CD4-positive, alpha-beta T cell (primary cell): ENCODE results near the gene CNTN4. TPM values are rescaled to one million over a fixed set of nuclear protein-coding genes. Genes with fewer than 3 reads are reported as not detected.

Experiments
- ATAC-seq: fragments of 200-7000 bp; cut with Tn5 transposase; one replicate; pipeline ENCODE4 v1.10.0; 2022; ENCODE audit warnings: mild to moderate bottlenecking; ENCODE audit not compliant: poor library complexity
- CTCF ChIA-PET: fragments of 350-600 bp; sonication (Branson Sonifier 250); formaldehyde crosslinking; loops from one replicate; lab custom pipeline; 2021; ENCODE audit warnings: antibody characterized with exemption, inconsistent platforms; lab: Charles Lee
- POLR2A ChIA-PET: fragments of 350-600 bp; sonication (Branson Sonifier 250); formaldehyde crosslinking; loops from one replicate; lab custom pipeline; 2021; ENCODE audit warnings: antibody characterized with exemption, inconsistent platforms; lab: Charles Lee
- DNase-seq, 14 experiments: peaks; one replicate each; pipeline ENCODE4 v3.0.0-alpha.2; 2013 to 2020; ENCODE audit warnings: mixed read lengths in 2 of 14
- H3K27ac ChIP-seq, 2 donors: one replicate each; pipeline versions ENCODE4 v1.5.1 to v1.7.0; 2013; ENCODE audit warnings: low read length in 2 of 2, low read depth in 1 of 2, mild to moderate bottlenecking in 1 of 2
- H3K27me3 ChIP-seq, 2 experiments: 1 replicate in 1 of 2; 2 replicates in 1 of 2; pipeline versions ENCODE4 v1.6.1 to v1.7.0; 2013; ENCODE audit warnings: low read length in 2 of 2, control low read depth in 1 of 2, mild to moderate bottlenecking in 1 of 2, moderate library complexity in 1 of 2; ENCODE audit not compliant: insufficient read depth in 2 of 2, control insufficient read depth in 1 of 2
- H3K36me3 ChIP-seq: one replicate; pipeline ENCODE4 v1.6.1; 2013; ENCODE audit warnings: low read length, control low read depth; ENCODE audit not compliant: insufficient read depth
- H3K4me1 ChIP-seq: one replicate; pipeline ENCODE4 v1.6.1; 2013; ENCODE audit warnings: low read length, control low read depth; ENCODE audit not compliant: insufficient read depth
- H3K4me3 ChIP-seq: one replicate; pipeline ENCODE4 v1.5.1; 2013; ENCODE audit warnings: mild to moderate bottlenecking, low read length, moderate library complexity
- H3K9me3 ChIP-seq, 2 experiments: 1 replicate in 1 of 2; 2 replicates in 1 of 2; pipeline versions ENCODE4 v1.6.1 to v1.7.0; 2013; ENCODE audit warnings: low read length in 2 of 2, mild to moderate bottlenecking in 2 of 2, control low read depth in 1 of 2, moderate library complexity in 1 of 2; ENCODE audit not compliant: control insufficient read depth in 1 of 2, insufficient read depth in 1 of 2
- H3K27ac Mint-ChIP-seq: one replicate; pipeline ENCODE4 v1.8.0; 2020; ENCODE audit warnings: mixed read lengths
- H3K27me3 Mint-ChIP-seq: one replicate; pipeline ENCODE4 v1.8.0; 2021; ENCODE audit warnings: mixed read lengths
- H3K36me3 Mint-ChIP-seq: one replicate; pipeline ENCODE4 v1.8.0; 2021; ENCODE audit warnings: low read depth, mixed read lengths
- H3K4me1 Mint-ChIP-seq: one replicate; pipeline ENCODE4 v1.8.0; 2021; ENCODE audit warnings: low read depth, mixed read lengths
- H3K4me3 Mint-ChIP-seq: one replicate; pipeline ENCODE4 v1.8.0; 2020; ENCODE audit warnings: mild to moderate bottlenecking, mixed read lengths
- H3K9me3 Mint-ChIP-seq: one replicate; pipeline ENCODE4 v1.8.0; 2020; ENCODE audit warnings: mixed read lengths
- intact Hi-C, 2 experiments: fragments of 100-400 bp; cut with DNase I in 1 of 2; cut with micrococcal nuclease in 1 of 2; formaldehyde crosslinking; loops; one replicate each; pipeline versions ENCODE4 v1.15.1 to v1.9.0; 2023 to 2025; cut with DNase I, micrococcal nuclease
- total RNA-seq, 174 experiments: library from RNA in 2 of 174; stranded (reverse) in 2 of 174; gene quantifications; one replicate each; pipeline ENCODE4 v1.2.3 and lab custom pipeline; 2021 to 2026
- TF ChIP-seq, protein P1 (sequence below): fragments of 200-600 bp; IDR thresholded peaks from one replicate; pipeline ENCODE4 v1.8.0; 2022; ENCODE audit warnings: antibody characterized with exemption, mild to moderate bottlenecking

Gene CNTN4
- total RNA-seq, 2 experiments from 2014 or later, result not detected

DNA sequence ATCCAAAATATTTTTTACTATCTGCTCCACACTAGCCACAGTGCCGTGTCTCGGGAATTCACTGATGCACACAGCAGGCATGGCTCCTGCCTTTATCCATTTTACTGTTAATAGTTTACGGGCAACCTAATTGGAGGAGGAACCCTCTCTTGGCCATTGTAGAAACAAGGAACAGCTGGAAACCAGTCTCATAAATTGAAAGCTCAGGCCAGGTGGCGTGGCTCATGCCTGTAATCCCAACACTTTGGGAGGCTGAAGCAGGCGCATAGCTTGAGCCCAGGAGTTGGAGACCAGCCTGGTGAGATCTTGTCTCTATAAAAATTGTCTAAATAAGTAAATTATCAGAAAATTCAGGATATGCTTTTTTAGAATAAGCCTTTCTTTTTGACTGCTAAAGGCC, 972.5 kb downstream of the CNTN4 start:
- Mint-ChIP-seq H3K4me3 (no peak overlapping the region), H3K27ac (no peak overlapping the region), H3K36me3 (no peaks in the 10 kb centered on the region), H3K27me3 (no peaks in the 10 kb centered on the region), H3K4me1 (no peaks in the 10 kb centered on the region), H3K9me3 (no peaks in the 10 kb centered on the region)
- TF ChIP-seq, protein P1, sequence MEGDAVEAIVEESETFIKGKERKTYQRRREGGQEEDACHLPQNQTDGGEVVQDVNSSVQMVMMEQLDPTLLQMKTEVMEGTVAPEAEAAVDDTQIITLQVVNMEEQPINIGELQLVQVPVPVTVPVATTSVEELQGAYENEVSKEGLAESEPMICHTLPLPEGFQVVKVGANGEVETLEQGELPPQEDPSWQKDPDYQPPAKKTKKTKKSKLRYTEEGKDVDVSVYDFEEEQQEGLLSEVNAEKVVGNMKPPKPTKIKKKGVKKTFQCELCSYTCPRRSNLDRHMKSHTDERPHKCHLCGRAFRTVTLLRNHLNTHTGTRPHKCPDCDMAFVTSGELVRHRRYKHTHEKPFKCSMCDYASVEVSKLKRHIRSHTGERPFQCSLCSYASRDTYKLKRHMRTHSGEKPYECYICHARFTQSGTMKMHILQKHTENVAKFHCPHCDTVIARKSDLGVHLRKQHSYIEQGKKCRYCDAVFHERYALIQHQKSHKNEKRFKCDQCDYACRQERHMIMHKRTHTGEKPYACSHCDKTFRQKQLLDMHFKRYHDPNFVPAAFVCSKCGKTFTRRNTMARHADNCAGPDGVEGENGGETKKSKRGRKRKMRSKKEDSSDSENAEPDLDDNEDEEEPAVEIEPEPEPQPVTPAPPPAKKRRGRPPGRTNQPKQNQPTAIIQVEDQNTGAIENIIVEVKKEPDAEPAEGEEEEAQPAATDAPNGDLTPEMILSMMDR, result no peak
- intact Hi-C loops, result no loop called here
- no peak overlapping the region for H3K27ac ChIP-seq
- ATAC-seq, result no peak
- no peaks in the 10 kb centered on the region for H3K27me3 ChIP-seq
- ChIA-PET CTCF (no interaction called here), POLR2A (no interaction called here)
- H3K4me1 ChIP-seq, result no peaks in the 10 kb centered on the region
- H3K4me3 ChIP-seq, result no peak overlapping the region
- no peaks in the 10 kb centered on the region for H3K36me3 ChIP-seq
- H3K9me3 ChIP-seq, result no peaks in the 10 kb centered on the region
- DNase-seq, result no peak

DNA sequence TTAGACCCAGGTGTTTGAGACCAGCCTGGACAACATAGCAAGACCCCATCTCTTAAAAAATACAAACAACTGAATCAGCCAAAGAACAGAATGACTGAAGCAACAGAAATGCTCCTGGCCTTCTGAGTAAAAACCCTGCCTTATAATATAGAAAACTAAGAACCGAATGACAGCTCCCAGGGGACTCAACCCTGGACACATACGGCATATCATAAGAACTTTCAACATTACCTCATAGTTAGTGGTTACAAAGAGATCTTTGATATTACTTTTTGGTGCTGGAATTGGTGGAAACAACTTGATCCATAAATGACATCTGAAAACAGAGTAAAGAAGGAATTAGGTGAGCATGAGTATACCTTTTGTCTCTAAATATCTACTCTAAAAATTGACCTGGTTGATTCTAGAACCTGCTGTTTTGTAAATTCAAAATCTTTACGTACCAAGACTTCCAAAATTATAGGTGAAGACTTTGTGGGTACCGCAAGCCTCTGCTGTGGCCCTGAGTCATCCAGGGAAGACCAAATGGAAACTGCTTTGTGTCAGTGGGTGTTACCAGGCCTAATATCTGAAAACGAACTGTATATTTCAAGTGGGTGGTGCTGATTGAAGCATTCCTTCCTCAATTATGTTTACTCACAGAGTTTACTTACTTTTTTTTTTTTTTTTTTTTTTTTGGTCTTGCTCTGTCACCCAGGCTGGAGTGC, 976.0 kb downstream of the CNTN4 start:
- Histone ChIP-seq H3K9me3 (no peaks in the 10 kb centered on the region), H3K36me3 (no peaks in the 10 kb centered on the region), H3K4me1 (no peaks in the 10 kb centered on the region), H3K27me3 (peaks cover 0 to 2% of the 10 kb centered on the region in 2 experiments), H3K27ac (no peak overlapping the region), H3K4me3 (no peak overlapping the region)
- POLR2A ChIA-PET, result no interaction called here
- Mint-ChIP-seq H3K4me1 (no peaks in the 10 kb centered on the region), H3K27ac (no peak overlapping the region), H3K36me3 (no peaks in the 10 kb centered on the region), H3K27me3 (peaks cover 6% of the 10 kb centered on the region), H3K4me3 (no peak overlapping the region), H3K9me3 (no peaks in the 10 kb centered on the region)
- ATAC-seq (no peak), DNase-seq (no peak)
- TF ChIP-seq, protein P1, result no peak
- intact Hi-C loops, result loop anchor here in 1 of 2 experiments (2.0 kb wide), 1 partner anchor 26 kb away; no protein-coding TSS in a partner anchor
- CTCF ChIA-PET, result no interaction called here

DNA sequence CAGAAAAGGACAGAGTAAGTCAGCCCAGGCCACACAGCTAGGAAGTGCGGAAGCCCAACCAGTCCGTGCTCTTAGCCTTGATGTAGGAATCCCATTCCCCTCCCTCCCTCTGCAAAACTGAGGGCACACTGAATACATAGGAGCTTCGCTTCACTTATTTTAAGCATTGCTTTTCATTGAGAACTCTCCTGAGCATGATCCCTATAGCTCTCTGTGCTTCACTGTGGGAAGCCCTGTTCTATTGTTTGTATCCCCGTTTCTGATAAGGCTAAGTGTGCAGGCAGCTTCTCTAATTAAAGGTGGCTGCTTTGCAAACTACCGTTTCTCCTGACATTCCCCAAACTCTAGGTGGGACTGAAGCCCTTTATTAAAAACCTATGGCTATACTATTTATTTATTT, 981.6 kb downstream of the CNTN4 start:
- Mint-ChIP-seq H3K4me3 (no peak overlapping the region), H3K27me3 (peaks cover 6% of the 10 kb centered on the region), H3K27ac (no peak overlapping the region), H3K36me3 (no peaks in the 10 kb centered on the region), H3K9me3 (no peaks in the 10 kb centered on the region), H3K4me1 (no peaks in the 10 kb centered on the region)
- H3K27ac ChIP-seq, result no peak overlapping the region
- POLR2A ChIA-PET, result no interaction called here
- no peak overlapping the region for H3K4me3 ChIP-seq
- TF ChIP-seq, protein P1, result no peak
- H3K4me1 ChIP-seq, result no peaks in the 10 kb centered on the region
- intact Hi-C loops, result no loop called here
- DNase-seq (no peak), ATAC-seq (no peak)
- CTCF ChIA-PET, result no interaction called here
- no peaks in the 10 kb centered on the region for H3K36me3 ChIP-seq
- H3K27me3 ChIP-seq, result peaks cover 0 to 2% of the 10 kb centered on the region in 2 experiments
- H3K9me3 ChIP-seq, result no peaks in the 10 kb centered on the region
